Vagina (tissue), 2 donors: Measurements from ENCODE around the gene RIC8A.

ENCODE experiments used
- POLR2A ChIP-seq, 2 donors: fragments of 450-650 bp; IDR thresholded peaks; one replicate each; pipeline ENCODE4 v1.6.1; 2017; ENCODE audit warnings: antibody characterized with exemption in 2 of 2, mild to moderate bottlenecking in 2 of 2, moderate library complexity in 2 of 2
- TF ChIP-seq, protein P1 (sequence below), 3 experiments: fragments of 450-650 bp in 2 of 3; fragments of 200-600 bp in 1 of 3; sonication (generic) in 1 of 3; IDR thresholded peaks; one replicate each; pipeline ENCODE4 v1.5.1; 2017 to 2019; ENCODE audit warnings: antibody characterized with exemption in 3 of 3, mild to moderate bottlenecking in 2 of 3, moderate library complexity in 2 of 3

DNA sequence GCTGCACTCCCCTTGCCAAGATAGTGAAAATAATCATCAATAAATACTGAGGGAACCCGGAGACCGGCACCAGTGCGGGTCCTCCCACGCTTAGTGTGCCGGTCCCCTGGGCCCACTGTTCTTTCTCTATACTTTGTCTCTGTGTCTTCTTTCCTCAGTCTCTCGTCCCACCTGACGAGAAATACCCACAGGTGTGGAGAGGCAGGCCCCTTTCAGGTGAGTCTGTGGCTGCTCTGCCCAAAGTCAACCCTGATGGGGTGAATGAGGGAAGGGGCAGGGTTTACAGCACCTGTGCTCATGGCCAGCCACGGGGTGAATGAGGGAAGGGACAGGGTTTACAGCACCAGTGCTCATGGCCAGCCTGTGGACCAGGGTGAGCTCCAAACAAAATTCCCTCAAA lies 5.0 kb upstream of the RIC8A start:
- TF ChIP-seq, protein P1, sequence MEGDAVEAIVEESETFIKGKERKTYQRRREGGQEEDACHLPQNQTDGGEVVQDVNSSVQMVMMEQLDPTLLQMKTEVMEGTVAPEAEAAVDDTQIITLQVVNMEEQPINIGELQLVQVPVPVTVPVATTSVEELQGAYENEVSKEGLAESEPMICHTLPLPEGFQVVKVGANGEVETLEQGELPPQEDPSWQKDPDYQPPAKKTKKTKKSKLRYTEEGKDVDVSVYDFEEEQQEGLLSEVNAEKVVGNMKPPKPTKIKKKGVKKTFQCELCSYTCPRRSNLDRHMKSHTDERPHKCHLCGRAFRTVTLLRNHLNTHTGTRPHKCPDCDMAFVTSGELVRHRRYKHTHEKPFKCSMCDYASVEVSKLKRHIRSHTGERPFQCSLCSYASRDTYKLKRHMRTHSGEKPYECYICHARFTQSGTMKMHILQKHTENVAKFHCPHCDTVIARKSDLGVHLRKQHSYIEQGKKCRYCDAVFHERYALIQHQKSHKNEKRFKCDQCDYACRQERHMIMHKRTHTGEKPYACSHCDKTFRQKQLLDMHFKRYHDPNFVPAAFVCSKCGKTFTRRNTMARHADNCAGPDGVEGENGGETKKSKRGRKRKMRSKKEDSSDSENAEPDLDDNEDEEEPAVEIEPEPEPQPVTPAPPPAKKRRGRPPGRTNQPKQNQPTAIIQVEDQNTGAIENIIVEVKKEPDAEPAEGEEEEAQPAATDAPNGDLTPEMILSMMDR (IDR thresholded peaks at IDR 0.05), result no peak
- TF ChIP-seq POLR2A (IDR thresholded peaks at IDR 0.05), result no peak
